H9 (cell line): ENCODE measurements around the gene IL3. TPM values are rescaled to one million over a fixed set of nuclear protein-coding genes. Genes with fewer than 3 reads are reported as not detected.

Source experiments
- DNase-seq: peaks from one replicate; pipeline ENCODE4 v3.0.0-alpha.2; 2017
- H2AFZ ChIP-seq: one replicate; pipeline ENCODE4 v1.6.1; 2013; ENCODE audit warnings: mild to moderate bottlenecking, low read length, control low read depth, moderate library complexity
- H2AK5ac ChIP-seq: 2 replicates; pipeline ENCODE4 v1.6.1; 2013; ENCODE audit warnings: low read length, control low read depth, mixed read lengths; ENCODE audit not compliant: insufficient read length
- H2BK120ac ChIP-seq: one replicate; pipeline ENCODE4 v1.6.1; 2013; ENCODE audit warnings: low read depth, mild to moderate bottlenecking, low read length, control low read depth, inconsistent platforms; ENCODE audit not compliant: poor library complexity, severe bottlenecking
- H2BK12ac ChIP-seq: 2 replicates; pipeline ENCODE4 v1.6.1; 2013; ENCODE audit warnings: low read length, control low read depth, mixed read lengths, low read depth; ENCODE audit not compliant: insufficient read length
- H2BK15ac ChIP-seq: 2 replicates; pipeline ENCODE4 v1.6.1; 2013; ENCODE audit warnings: low read depth, low read length, control low read depth
- H2BK20ac ChIP-seq: one replicate; pipeline ENCODE4 v1.6.1; 2013; ENCODE audit warnings: low read depth, mild to moderate bottlenecking, low read length, control low read depth, inconsistent platforms; ENCODE audit not compliant: poor library complexity, severe bottlenecking
- H2BK5ac ChIP-seq: 2 replicates; pipeline ENCODE4 v1.6.1; 2013; ENCODE audit warnings: low read length, control low read depth, mixed read lengths; ENCODE audit not compliant: insufficient read length
- H3K14ac ChIP-seq: 2 replicates; pipeline ENCODE4 v1.6.1; 2013; ENCODE audit warnings: low read length, control low read depth; ENCODE audit not compliant: insufficient read depth
- H3K18ac ChIP-seq: 2 replicates; pipeline ENCODE4 v1.6.1; 2013; ENCODE audit warnings: low read depth, mild to moderate bottlenecking, mixed read lengths, low read length, control low read depth; ENCODE audit not compliant: insufficient read length
- H3K23ac ChIP-seq: 2 replicates; pipeline ENCODE4 v1.6.1; 2013; ENCODE audit warnings: low read length, control low read depth, mixed read lengths, low read depth; ENCODE audit not compliant: insufficient read length
- H3K23me2 ChIP-seq: 2 replicates; pipeline ENCODE4 v1.6.1; 2013; ENCODE audit warnings: low read depth, mild to moderate bottlenecking, mixed read lengths, low read length, control low read depth; ENCODE audit not compliant: insufficient read length, poor library complexity, severe bottlenecking
- H3K27ac ChIP-seq: 2 replicates; pipeline ENCODE4 v1.5.1; 2013; ENCODE audit warnings: low read length, control low read depth, mixed read lengths, low read depth; ENCODE audit not compliant: insufficient read length
- H3K27me3 ChIP-seq: 2 replicates; pipeline ENCODE4 v1.6.1; 2013; ENCODE audit warnings: low read length, control low read depth, inconsistent platforms; ENCODE audit not compliant: insufficient read depth
- H3K4ac ChIP-seq: 2 replicates; pipeline ENCODE4 v1.6.1; 2013; ENCODE audit warnings: low read depth, mild to moderate bottlenecking, control low read depth, inconsistent platforms, low read length, moderate library complexity
- H3K4me1 ChIP-seq: 2 replicates; pipeline ENCODE4 v1.6.1; 2013; ENCODE audit warnings: low read length, control low read depth, inconsistent platforms; ENCODE audit not compliant: insufficient read depth
- H3K4me2 ChIP-seq: 2 replicates; pipeline ENCODE4 v1.6.1; 2013; ENCODE audit warnings: low read length, control low read depth, mixed read lengths; ENCODE audit not compliant: insufficient read length, insufficient read depth
- H3K56ac ChIP-seq: 2 replicates; pipeline ENCODE4 v1.6.1; 2013; ENCODE audit warnings: low read depth, mild to moderate bottlenecking, mixed read lengths, low read length, control low read depth; ENCODE audit not compliant: insufficient read length
- H3K79me1 ChIP-seq: 2 replicates; pipeline ENCODE4 v1.6.1; 2013; ENCODE audit warnings: low read depth, mild to moderate bottlenecking, moderate library complexity, low read length, control low read depth, inconsistent platforms; ENCODE audit not compliant: insufficient read depth, poor library complexity, severe bottlenecking
- H3K79me2 ChIP-seq: 2 replicates; pipeline ENCODE4 v1.6.1; 2013; ENCODE audit warnings: low read length, control low read depth, inconsistent platforms; ENCODE audit not compliant: insufficient read depth
- H3K9ac ChIP-seq: 2 replicates; pipeline ENCODE4 v1.6.1; 2013; ENCODE audit warnings: low read length, control low read depth, mixed read lengths; ENCODE audit not compliant: insufficient read length; ENCODE audit errors: extremely low read depth
- H3K9me3 ChIP-seq: one replicate; pipeline ENCODE4 v1.6.1; 2013; ENCODE audit warnings: low read depth, low read length, inconsistent platforms; ENCODE audit not compliant: control insufficient read depth
- H3T11ph ChIP-seq: one replicate; pipeline ENCODE4 v1.6.1; 2013; ENCODE audit warnings: mild to moderate bottlenecking, low read length, control low read depth, inconsistent platforms
- H4K20me1 ChIP-seq: one replicate; pipeline ENCODE4 v1.6.1; 2013; ENCODE audit not compliant: control insufficient read depth, insufficient read length, insufficient read depth
- H4K5ac ChIP-seq: 2 replicates; pipeline ENCODE4 v1.6.1; 2013; ENCODE audit warnings: low read depth, mild to moderate bottlenecking, mixed read lengths, low read length, control low read depth; ENCODE audit not compliant: insufficient read length
- H4K8ac ChIP-seq: replicated peaks from 2 replicates; pipeline ENCODE4 v1.6.1; 2013; ENCODE audit warnings: low read length, control low read depth, mixed read lengths, low read depth; ENCODE audit not compliant: insufficient read length
- H4K91ac ChIP-seq: 2 replicates; pipeline ENCODE4 v1.6.1; 2013; ENCODE audit warnings: low read depth, mild to moderate bottlenecking, moderate library complexity, mixed read lengths, low read length, control low read depth; ENCODE audit not compliant: insufficient read length
- H3K27ac Mint-ChIP-seq, 3 experiments: 2 replicates in 2 of 3; 3 replicates in 1 of 3; pipeline ENCODE4 v1.8.0; 2020 to 2021; ENCODE audit warnings: mixed read lengths in 3 of 3, mild to moderate bottlenecking in 1 of 3, moderate library complexity in 1 of 3
- H3K27me3 Mint-ChIP-seq: 2 replicates; pipeline ENCODE4 v1.8.0; 2021; ENCODE audit warnings: low read depth, mild to moderate bottlenecking, moderate library complexity, mixed read lengths
- H3K36me3 Mint-ChIP-seq, 3 experiments: 2 replicates in 2 of 3; 3 replicates in 1 of 3; pipeline ENCODE4 v1.8.0; 2020 to 2021; ENCODE audit warnings: low read depth in 3 of 3, mixed read lengths in 3 of 3; ENCODE audit not compliant: insufficient read depth in 1 of 3
- H3K4me1 Mint-ChIP-seq, 2 experiments: 2 replicates each; pipeline ENCODE4 v1.8.0; 2020; ENCODE audit warnings: mixed read lengths in 2 of 2
- H3K4me3 Mint-ChIP-seq, 2 experiments: 2 replicates in 1 of 2; 3 replicates in 1 of 2; pipeline ENCODE4 v1.8.0; 2020 to 2021; ENCODE audit warnings: mild to moderate bottlenecking in 2 of 2, mixed read lengths in 2 of 2, moderate library complexity in 1 of 2
- H3K9me3 Mint-ChIP-seq, 2 experiments: 2 replicates in 1 of 2; 3 replicates in 1 of 2; pipeline ENCODE4 v1.8.0; 2020; ENCODE audit warnings: mild to moderate bottlenecking in 2 of 2, mixed read lengths in 2 of 2, moderate library complexity in 1 of 2
- WGBS: extraction: QIAGEN DNeasy Blood & Tissue Kit; methylation state at CpG from one replicate; pipeline ENCODE4 v1.1.7; 2013; ENCODE audit warnings: missing lambda C conversion rate, low lambda C conversion rate, mixed read lengths; ENCODE audit not compliant: insufficient read length; ENCODE audit errors: extremely low coverage; 5-methylcytosine and 5-hydroxymethylcytosine counted together
- total RNA-seq: library from RNA; stranded (reverse); gene quantifications from 2 replicates; pipeline ENCODE4 v1.2.1, GENCODE V29; 2021
- TF ChIP-seq, protein P1 (sequence below): fragments of 200-600 bp; sonication (generic); conservative IDR thresholded peaks from 3 replicates; pipeline ENCODE4 v1.8.0; 2021; ENCODE audit warnings: antibody characterized with exemption, mild to moderate bottlenecking

The IL3 gene
- total RNA-seq, 1 experiment from 2014 or later: not detected

DNA sequence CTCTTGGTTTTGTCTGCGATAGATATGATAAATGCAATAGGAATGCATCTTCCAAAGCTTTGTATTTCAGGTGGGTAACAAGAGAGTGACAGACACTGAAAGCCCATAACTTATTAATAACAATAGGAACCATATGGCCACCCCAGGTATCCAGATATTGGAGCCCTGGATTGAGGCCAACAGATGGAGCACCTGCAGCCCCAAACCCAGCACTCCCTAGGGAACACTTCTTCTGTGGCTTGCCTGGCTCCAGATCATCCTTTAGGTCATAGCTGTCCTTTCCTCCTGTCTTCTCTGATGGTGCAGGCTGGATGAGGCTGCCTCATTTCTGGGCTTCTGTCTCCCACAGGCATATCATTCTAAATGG lies 5.0 kb upstream of the IL3 start:
- no peak overlapping the region for H3K27ac Mint-ChIP-seq
- Histone ChIP-seq H2BK5ac (no peak overlapping the region), H2AK5ac (no peak overlapping the region), H2BK120ac (no peak overlapping the region), H3K4me1 (no peaks in the 10 kb centered on the region), H3K56ac (no peak overlapping the region), H3K79me2 (no peaks in the 10 kb centered on the region), H3K14ac (no peak overlapping the region), H3K23ac (no peak overlapping the region), H3K27me3 (no peaks in the 10 kb centered on the region), H2AFZ (no peak overlapping the region), H3K4ac (no peak overlapping the region), H2BK12ac (no peak overlapping the region), H3K79me1 (no peaks in the 10 kb centered on the region), H3K9ac (no peak overlapping the region), H3K23me2 (no peaks in the 10 kb centered on the region), H4K91ac (no peak overlapping the region), H4K20me1 (no peaks in the 10 kb centered on the region), H3K9me3 (no peaks in the 10 kb centered on the region), H3K27ac (no peak overlapping the region), H2BK20ac (no peak overlapping the region), H4K5ac (no peak overlapping the region), H3T11ph (no peak overlapping the region), H2BK15ac (no peak overlapping the region), H4K8ac (no peak overlapping the region), H3K18ac (no peak overlapping the region), H3K4me2 (no peak overlapping the region)
- no peak overlapping the region for H3K4me3 Mint-ChIP-seq
- H3K27me3 Mint-ChIP-seq: peaks cover 3% of the 10 kb centered on the region
- no CpG with 5 or more reads among the region's 1 CpG for WGBS
- TF ChIP-seq, protein P1, sequence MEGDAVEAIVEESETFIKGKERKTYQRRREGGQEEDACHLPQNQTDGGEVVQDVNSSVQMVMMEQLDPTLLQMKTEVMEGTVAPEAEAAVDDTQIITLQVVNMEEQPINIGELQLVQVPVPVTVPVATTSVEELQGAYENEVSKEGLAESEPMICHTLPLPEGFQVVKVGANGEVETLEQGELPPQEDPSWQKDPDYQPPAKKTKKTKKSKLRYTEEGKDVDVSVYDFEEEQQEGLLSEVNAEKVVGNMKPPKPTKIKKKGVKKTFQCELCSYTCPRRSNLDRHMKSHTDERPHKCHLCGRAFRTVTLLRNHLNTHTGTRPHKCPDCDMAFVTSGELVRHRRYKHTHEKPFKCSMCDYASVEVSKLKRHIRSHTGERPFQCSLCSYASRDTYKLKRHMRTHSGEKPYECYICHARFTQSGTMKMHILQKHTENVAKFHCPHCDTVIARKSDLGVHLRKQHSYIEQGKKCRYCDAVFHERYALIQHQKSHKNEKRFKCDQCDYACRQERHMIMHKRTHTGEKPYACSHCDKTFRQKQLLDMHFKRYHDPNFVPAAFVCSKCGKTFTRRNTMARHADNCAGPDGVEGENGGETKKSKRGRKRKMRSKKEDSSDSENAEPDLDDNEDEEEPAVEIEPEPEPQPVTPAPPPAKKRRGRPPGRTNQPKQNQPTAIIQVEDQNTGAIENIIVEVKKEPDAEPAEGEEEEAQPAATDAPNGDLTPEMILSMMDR: no peak
- H3K36me3 Mint-ChIP-seq: no peaks in the 10 kb centered on the region
- no peak for DNase-seq
- no peaks in the 10 kb centered on the region for H3K9me3 Mint-ChIP-seq
- H3K4me1 Mint-ChIP-seq: peaks cover 4 to 5% of the 10 kb centered on the region in 2 experiments; a peak in 2 of 4 replicates
